ES-I3 (cell line): ENCODE data around the gene MRPS18B.

Source experiments
- H3K36me3 ChIP-seq: 2 replicates; pipeline ENCODE4 v1.6.1; 2013; ENCODE audit warnings: mild to moderate bottlenecking, low read length, control low read depth, moderate library complexity; ENCODE audit not compliant: insufficient read depth
- H3K4me1 ChIP-seq: 2 replicates; pipeline ENCODE4 v1.6.1; 2013; ENCODE audit warnings: mild to moderate bottlenecking, control low read depth, low read length; ENCODE audit not compliant: insufficient read depth
- H3K9ac ChIP-seq: 2 replicates; pipeline ENCODE4 v1.6.1; 2013; ENCODE audit warnings: low read depth, mild to moderate bottlenecking, low read length, moderate library complexity
- H3K9me3 ChIP-seq: 2 replicates; pipeline ENCODE4 v1.6.1; 2013; ENCODE audit warnings: mild to moderate bottlenecking, low read length, moderate library complexity; ENCODE audit not compliant: control insufficient read depth, insufficient read depth

The MRPS18B gene

DNA sequence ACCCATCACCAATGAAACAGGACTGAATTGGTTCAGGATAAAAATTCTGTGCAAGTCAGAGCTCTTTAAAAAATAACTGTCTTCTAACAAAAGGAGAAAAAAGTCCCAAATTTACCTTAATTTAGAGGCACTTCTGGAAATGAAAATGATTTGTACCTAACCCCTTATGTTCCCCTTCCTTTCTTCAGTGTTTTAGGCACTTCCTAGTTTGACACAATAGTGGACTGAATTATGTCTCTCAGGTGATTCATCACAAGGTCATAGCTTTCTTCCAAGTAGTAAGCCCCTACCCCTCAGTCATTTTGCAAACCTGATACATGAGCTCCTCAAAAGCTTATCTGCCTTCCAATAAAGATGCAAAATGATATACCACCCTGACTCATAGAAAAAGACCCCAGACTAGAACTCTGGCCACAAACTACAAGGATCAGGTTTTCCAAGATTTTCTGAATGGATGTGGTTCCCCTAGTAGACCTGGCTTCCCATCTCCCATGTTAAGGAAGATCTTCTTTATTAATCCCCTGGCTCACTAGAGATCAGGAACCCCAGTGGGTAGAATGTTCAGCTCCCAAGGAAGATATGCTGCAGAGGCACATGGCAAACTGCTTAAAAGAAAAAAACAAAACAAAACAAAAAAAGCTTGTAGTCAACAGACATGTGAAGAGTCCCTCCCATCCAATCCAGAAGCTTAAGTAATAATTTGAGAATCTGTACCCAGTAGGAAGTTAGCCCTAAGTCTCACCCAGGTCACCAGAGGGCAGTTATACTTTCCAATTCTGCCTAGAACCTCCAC, 4.2 kb upstream of the MRPS18B start:
- Histone ChIP-seq H3K9ac (peak overlapping the region; percentile 99; the same call in 1 of the 2 replicates), H3K9me3 (no peaks in the 10 kb centered on the region), H3K36me3 (peaks cover 35% of the 10 kb centered on the region), H3K4me1 (peaks cover 6% of the 10 kb centered on the region; the same call in 1 of the 2 replicates)

DNA sequence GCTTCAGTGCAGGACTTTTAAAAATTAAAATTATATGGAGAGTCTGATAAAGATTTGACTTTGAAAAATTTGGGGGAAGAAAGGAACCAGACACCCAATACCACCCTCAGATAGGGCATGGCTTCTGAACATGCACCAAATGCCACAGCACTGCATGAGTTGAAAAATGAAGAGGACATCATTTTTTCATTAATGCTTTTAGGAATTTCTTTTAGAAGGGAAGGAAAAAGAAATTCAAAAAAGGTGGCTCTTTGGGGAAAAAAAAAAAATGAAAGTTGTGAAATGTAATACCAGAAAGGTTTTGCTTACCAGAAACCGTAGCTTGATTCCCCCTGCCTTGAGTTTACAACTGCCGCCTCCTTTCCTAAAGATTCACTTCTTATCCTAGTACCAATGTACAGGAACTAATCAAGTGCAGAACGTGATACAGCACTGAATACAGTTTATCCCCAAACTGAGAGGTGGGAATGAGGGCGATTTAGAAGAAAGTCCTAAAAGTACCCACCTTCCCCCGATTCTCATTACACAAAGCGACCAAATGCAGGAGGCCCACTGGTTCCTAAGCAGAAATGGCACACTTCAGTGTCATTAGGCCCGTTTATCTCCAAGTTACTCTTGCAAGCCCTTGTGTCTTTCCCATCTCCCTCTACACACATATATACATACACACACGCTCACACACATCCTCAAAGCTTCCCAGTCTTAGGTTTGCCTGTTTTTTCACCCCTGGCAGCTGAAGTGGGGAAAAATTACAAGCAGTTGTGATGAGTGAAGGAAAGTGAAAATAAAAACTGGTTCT, 3.4 kb upstream of the MRPS18B start:
- no peaks in the 10 kb centered on the region for H3K9me3 ChIP-seq
- H3K36me3 ChIP-seq = peaks cover 27% of the 10 kb centered on the region
- peaks cover 6% of the 10 kb centered on the region; the same call in 1 of the 2 replicates for H3K4me1 ChIP-seq
- H3K9ac ChIP-seq = peak overlapping the region; percentile 99

DNA sequence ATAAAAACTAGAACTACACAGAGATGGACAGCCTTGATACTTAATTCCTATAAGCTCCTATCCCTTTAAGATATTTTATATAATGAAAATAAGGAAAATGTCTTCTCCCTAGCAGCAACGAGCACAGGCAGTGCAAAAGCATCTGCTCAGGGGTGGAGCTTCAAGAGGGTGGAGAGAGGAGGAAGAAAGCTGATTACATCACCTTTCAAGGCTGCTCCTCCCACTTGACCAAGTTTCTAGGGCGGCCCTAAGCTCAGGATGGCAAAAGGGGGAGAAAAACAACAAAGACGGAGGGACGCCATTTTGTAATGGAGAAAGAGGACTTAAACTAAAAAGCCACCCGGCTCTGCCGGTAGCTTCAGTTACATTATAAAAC, 2.8 kb upstream of the MRPS18B start:
- H3K4me1 ChIP-seq = peaks cover 6% of the 10 kb centered on the region; the same call in 1 of the 2 replicates
- peak overlapping the region; percentile 99 for H3K9ac ChIP-seq
- H3K36me3 ChIP-seq = peaks cover 25% of the 10 kb centered on the region
- H3K9me3 ChIP-seq = no peaks in the 10 kb centered on the region

DNA sequence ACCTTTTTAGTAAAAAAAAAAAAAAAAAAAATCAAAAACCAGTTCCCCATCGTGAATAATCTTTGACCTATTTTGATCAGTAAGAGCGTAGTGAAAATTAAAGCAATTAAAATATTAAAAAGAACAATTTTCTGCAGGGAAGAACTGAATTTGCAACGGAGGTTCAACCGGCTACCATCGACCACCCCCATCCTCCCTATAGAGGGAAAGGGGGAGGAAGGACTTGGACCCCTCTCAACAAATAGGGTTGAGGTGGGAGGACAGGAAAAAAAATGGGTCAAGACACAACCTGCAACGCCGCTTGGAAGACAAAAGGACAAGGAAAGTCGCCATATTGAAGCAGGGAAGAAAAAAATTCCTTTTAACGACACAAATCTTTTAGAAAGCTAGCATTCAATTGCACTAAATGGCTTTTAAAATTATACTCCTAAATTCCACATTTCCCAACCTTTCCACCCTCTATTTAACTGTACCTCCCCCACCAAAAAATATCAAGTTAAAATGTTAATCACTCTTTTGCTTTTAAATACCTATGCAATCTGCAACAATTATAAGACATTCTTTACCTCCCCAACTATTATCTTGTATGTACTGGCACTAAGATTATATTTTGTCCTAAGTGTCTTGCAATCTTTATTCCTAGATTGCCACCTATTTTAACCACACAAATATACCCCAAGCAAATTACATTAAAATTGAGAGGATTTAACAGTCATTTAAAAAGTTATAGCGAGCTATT, 2.3 kb upstream of the MRPS18B start:
- peaks cover 21% of the 10 kb centered on the region for H3K36me3 ChIP-seq
- H3K4me1 ChIP-seq = peaks cover 6% of the 10 kb centered on the region; the same call in 1 of the 2 replicates
- H3K9ac ChIP-seq = peak overlapping the region; percentile 99
- no peaks in the 10 kb centered on the region for H3K9me3 ChIP-seq

DNA sequence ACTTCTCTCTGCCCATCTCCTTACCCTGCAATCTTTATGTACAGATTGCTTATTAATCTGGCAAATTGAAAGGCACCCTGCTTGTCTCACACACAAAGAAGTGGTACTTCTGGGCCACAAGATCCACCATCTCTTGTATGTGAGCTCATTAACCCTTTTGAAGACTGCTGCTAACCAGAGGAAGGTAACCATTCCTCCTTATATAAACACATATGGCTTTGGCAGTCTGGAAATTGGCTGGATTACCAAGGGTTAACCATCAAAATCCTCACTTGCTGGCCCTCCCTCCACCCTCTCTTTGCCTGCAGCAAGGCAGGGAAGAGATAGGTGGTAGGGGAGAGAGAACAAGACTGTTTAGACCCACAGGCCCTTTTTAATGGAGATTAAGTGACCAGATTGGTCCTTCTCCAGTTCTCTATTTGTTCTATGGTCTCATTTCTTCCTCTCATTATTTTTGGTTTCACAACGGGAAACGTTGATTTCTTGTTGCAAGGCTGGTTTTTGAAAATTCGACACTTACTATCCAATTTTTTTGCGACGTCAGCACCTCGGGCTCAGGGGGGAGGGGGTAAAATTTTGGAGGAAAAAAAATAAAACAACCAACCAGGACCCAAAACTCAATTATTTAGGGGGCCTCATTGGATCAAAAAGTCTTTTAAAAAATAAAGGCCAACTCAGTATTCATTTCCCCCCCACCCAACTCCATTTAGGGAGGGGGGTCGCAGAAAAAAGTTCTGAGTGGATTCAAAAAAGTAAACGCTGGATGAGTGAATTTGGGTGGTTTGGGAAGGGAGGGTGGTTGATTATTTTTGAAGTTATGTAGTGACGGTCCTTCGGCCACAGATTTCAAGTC, 1.5 kb upstream of the MRPS18B start:
- H3K4me1 ChIP-seq = peaks cover 6% of the 10 kb centered on the region; the same call in 1 of the 2 replicates
- H3K9me3 ChIP-seq = no peaks in the 10 kb centered on the region
- H3K9ac ChIP-seq = peak overlapping the region; percentile 99
- peaks cover 17% of the 10 kb centered on the region for H3K36me3 ChIP-seq

DNA sequence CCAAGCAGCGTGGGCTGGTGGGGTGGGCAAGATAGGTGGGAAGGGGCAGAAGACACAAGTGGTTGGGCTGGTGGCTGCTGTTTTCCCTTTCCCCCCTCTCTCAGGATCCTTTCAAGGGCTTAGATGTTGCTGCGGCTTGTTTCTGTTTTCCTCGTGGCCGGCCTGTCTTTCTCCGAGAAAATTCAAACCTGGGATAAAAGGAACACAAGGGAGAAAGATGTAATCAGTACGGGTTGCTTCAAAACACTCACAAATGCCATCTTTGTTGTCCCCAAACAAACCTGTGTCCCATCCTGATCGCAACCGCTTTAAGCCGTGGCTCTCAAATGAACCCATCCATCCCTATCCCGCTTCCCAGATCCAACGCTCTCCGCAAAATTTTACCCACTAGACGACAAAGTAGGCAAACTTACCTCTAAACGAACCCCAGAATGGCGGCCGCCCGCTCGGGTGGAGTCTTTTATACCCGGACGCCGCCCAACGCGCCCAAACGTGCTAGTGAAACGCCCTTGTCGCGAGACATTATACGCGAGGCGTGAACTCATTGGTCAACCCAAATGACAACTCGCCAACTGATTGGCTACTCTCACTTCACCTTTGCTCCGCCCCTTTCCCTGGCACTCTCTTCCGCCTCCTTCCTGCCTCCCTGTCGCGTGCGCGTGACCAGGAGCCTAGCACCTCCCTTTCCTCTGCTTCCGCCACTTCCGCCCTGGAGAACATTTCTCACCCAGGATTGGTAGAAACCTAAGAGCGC, 652 bp upstream of the MRPS18B start, which contains the start of gene PPP1R10:
Gene PPP1R10 (minus strand): TSS at position 433 of the 754 bp plus-strand sequence. CDS start 7,299 bp downstream, outside the sequence.
- H3K4me1 ChIP-seq = peaks cover 6% of the 10 kb centered on the region; the same call in 1 of the 2 replicates
- peak within 1 kb of the TSS; percentile 99 for H3K9ac ChIP-seq
- no peaks in the 10 kb centered on the region for H3K9me3 ChIP-seq
- H3K36me3 ChIP-seq = peaks cover 16% of the 10 kb centered on the region

DNA sequence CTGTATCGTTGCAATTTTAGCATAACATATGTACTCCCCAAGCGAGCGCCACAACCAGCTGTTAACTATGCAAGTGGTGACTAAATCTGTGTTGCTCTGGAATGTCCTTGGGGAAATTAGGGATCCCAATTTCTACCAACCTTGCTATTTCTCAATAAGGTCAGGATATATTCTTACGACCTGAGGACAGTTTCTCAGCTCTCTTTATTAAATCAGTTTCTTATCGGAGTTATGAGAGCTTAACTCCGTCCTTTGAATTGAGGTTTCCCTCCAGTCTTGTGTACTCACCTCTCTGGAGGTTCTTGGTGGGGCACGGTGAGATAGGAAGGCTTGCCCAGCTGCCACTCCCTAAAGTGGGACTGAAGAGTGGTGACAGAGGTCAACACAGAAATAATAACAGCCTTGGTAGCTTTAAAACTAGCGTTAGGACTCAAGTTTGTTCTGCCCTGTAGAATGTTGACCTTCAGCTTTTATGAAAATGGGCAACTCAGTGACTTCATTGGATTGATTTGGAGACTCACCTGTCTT, 694 bp downstream of the MRPS18B start:
- no peaks in the 10 kb centered on the region for H3K9me3 ChIP-seq
- peak overlapping the region; percentile 69 for H3K9ac ChIP-seq
- peaks cover 22% of the 10 kb centered on the region for H3K36me3 ChIP-seq
- peaks cover 6% of the 10 kb centered on the region; the same call in 1 of the 2 replicates for H3K4me1 ChIP-seq

DNA sequence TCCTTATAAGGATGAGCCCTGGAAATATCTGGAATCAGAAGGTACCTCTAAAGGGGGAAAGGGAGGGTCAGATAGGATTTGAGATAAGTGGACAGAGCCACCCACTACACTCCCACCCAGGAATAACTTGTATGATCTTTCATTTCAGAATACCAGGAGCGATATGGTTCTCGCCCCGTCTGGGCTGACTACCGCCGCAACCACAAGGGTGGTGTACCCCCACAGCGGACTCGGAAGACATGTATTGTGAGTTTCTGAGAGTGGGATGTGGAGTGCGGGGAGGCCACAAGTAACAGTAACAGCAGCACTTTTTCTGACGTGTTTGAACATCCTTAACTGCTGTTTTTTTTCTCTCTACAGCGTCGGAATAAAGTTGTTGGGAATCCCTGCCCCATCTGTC, 1.9 kb downstream of the MRPS18B start:
- Histone ChIP-seq H3K4me1 (peaks cover under 1% of the 10 kb centered on the region; the same call in 1 of the 2 replicates), H3K36me3 (peaks cover 25% of the 10 kb centered on the region), H3K9me3 (no peaks in the 10 kb centered on the region), H3K9ac (no peak overlapping the region)

DNA sequence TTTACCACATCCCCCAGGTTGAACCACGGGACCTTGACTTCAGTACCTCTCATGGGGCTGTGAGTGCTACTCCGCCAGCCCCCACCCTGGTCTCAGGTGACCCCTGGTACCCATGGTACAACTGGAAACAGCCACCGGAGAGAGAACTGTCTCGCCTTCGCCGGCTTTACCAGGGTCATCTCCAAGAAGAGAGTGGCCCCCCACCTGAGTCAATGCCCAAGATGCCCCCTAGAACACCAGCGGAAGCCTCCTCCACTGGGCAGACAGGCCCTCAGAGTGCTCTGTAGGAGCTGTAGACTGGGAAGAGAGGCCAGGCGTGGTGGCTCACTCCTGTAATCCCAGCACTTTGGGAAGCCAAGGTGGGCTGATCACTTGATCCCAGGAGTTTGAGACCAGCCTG, 7.9 kb downstream of the MRPS18B start:
- H3K36me3 ChIP-seq = peaks cover 20% of the 10 kb centered on the region
- no peaks in the 10 kb centered on the region for H3K4me1 ChIP-seq
- no peak overlapping the region for H3K9ac ChIP-seq
- no peaks in the 10 kb centered on the region for H3K9me3 ChIP-seq

DNA sequence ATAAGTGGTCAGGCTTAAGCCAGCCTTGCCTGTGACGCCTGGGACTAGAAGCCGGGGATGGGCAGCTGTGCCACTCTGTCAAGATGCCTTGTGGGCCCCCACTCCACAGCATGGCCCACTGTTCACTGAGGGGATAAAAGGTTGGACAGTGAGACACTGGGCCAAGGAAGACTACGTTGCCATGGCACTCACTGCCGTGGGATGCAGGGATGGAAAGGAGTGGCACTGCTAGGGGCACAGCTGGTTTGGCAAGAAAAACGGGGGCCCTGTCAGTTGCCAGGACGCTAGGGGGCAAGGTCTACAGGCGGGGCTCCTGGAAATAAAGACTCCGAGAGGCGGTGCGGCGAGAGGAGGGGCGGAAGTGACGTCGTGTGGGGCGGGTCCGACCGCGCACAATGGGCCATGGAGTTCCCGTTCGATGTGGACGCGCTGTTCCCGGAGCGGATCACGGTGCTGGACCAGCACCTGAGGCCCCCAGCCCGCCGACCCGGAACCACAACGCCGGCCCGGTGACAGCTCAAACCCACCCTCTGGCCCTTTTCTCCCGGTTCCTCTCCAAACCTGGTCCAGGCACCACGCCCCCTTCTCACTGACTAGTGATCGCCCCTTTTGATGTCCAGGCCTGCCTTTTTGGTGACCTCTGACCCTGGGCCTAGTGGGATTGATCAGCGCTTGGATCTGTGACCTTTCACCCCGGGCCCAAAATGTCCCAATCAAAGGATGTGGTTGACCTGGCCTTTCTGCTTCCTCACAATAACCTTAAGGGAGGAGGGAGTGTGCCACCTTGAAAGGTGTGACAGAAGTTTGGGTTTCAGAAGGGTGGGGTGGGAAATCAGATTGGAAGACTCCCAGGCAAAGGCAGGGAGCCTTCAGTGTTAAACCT, 9.1 kb downstream of the MRPS18B start, which contains the start of gene ATAT1:
Gene ATAT1 (plus strand): TSS at position 391 of the 883 bp plus-strand sequence.
- no peaks in the 10 kb centered on the region for H3K4me1 ChIP-seq
- H3K9ac ChIP-seq = peak within 1 kb of the TSS; percentile 93
- peaks cover 22% of the 10 kb centered on the region for H3K36me3 ChIP-seq
- no peaks in the 10 kb centered on the region for H3K9me3 ChIP-seq

DNA sequence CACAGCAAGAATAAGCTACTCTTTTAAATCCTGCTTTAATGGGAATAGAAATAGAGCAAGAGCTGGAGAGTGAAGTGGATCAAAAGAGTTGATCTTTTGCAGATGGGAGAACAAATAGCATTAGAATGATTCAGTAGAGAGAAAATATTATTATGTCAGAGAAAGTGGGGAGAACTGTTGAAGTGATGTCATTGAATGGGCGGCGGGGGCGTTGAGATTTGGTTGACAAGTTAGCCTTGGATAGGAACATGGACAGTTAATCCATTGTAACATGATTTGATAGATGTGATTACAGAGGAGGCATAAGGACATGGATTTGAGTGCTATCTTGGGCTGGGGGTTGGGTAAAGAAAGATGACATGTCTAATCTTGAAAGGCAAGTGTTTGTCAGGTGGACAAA, 18.2 kb downstream of the MRPS18B start:
- H3K4me1 ChIP-seq = no peaks in the 10 kb centered on the region
- H3K36me3 ChIP-seq = peaks cover 6% of the 10 kb centered on the region; the same call in 1 of the 2 replicates
- H3K9me3 ChIP-seq = no peaks in the 10 kb centered on the region
- no peak overlapping the region for H3K9ac ChIP-seq

DNA sequence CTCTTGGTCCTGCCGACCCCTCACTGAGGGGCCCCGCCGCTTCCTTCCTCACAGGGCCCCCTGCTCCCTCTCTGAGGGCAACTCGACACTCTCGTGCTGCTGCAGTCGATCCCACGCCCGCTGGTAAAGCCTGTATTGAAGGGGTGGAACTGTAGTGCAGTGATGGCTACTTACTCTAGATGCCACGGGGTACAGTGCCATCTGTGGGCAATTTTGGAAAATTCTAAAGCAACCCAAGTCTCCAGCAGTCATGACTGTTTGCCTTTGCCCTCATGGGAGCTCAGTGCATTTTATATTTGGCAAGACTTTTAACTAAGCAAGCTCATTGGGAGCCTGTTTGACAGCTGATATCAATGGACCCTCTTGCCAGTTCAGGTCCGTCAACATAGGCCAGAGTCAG, 22.8 kb downstream of the MRPS18B start:
- H3K36me3 ChIP-seq = peaks cover 9% of the 10 kb centered on the region; the same call in 1 of the 2 replicates
- no peaks in the 10 kb centered on the region for H3K4me1 ChIP-seq
- no peak overlapping the region for H3K9ac ChIP-seq
- H3K9me3 ChIP-seq = no peaks in the 10 kb centered on the region
